Choroid plexus epithelial cell (primary cell): ENCODE data around the gene TRIM67.
A peak's percentile ranks its signal among the peaks of the same experiment; 100 is the strongest.

Experiments
- DNase-seq: peaks from one replicate; pipeline ENCODE4 v3.0.0-alpha.2; 2010; ENCODE audit warnings: low read depth
- H3K4me3 ChIP-seq: 2 replicates; pipeline ENCODE4 v1.5.1; 2011; ENCODE audit warnings: low read depth, mild to moderate bottlenecking, control low read depth, low read length, moderate library complexity
- CTCF ChIP-seq: conservative IDR thresholded peaks from 2 replicates; pipeline ENCODE4 v1.5.1; 2011; ENCODE audit warnings: low read depth, mild to moderate bottlenecking, control low read depth, inconsistent platforms, low read length, moderate library complexity

The TRIM67 gene

GRCh38 chr1:231196307-231196706, 34.4 kb downstream of the TRIM67 start:
- no peak for DNase-seq
- H3K4me3 ChIP-seq: no peak overlapping the region
- TF ChIP-seq CTCF: no peak

DNA sequence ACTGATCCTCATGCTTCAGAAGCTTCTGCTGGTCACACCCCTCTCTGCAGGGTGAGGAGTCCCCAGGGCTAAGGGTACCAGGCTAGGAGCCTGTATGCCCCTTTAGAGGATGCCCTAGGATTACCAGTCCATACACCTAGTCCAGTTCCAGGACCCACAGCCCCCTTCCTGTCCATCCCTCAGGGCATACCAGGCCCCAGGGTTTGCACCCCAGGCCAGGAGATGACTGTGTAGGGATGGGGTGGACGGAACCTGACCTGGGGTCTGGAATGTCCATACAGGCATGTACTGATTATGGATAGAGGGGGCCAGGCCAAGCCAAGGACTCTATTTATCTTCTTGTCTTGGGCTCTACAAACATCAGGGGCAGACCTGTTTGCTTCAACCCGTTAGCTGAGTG, 34.9 kb downstream of the TRIM67 start:
- H3K4me3 ChIP-seq: no peak overlapping the region
- DNase-seq: no peak
- no peak for TF ChIP-seq CTCF

DNA sequence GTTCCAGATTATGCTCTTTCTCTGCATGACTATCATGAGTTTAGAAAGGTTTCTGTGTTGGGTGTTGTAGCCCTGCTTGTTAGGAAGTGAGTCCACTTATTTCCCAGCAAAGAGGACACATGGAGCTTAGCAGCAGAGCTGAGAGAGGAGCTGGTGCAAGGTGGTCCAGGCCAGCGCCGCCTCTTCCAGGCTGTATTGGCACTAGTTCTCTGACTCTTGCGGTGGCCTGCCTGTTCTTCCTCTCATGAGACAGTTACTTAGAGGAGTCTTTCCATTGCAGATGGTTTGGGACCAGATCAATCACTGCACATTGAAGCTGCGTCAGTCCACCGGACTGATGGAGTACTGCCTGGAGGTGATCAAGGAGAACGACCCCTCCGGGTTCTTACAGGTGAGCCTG, 38.0 kb downstream of the TRIM67 start:
- no peak overlapping the region for H3K4me3 ChIP-seq
- DNase-seq: no peak
- TF ChIP-seq CTCF: no peak

DNA sequence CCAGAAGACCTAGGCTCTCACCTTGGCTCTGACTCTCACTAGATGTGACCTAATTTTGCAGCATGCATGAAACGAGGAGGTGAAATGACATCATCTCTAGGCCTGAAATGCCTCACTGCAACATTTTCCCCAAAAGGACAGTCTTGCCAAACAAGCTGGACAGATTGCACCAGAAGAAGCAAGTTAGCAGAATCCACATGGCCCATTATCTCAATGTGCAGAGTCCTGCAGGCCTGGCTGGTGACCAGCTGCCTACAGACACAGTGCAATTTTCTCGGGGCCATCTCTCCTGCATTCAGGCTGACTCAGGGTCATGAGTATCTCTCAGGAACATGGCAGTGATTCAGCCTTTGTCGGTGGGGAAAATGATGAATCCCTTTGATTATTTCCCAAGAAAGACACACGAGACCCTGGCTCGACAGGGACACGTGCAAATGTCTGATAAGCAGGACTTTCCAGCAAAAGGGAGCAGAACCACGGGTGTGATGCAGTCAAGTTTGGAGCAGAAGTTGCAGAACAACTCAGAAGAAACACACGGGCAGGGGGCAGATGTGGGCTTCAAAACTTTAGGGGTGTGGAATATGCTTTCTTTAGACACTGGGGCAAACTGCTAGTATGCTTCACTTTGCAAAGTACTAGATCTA, 38.7 kb downstream of the TRIM67 start:
- peak; percentile 41 for DNase-seq
- no peak overlapping the region for H3K4me3 ChIP-seq
- TF ChIP-seq CTCF: no peak

- no peak overlapping the region for H3K4me3 ChIP-seq
- no peak for TF ChIP-seq CTCF
- DNase-seq: no peak
These were observed 39.6 kb downstream of the TRIM67 start for GRCh38 chr1:231201375-231201978.

- H3K4me3 ChIP-seq: no peak overlapping the region
- no peak for TF ChIP-seq CTCF
- no peak for DNase-seq
These were observed 40.2 kb downstream of the TRIM67 start for GRCh38 chr1:231201979-231202633.
